C4-2B (cell line): ENCODE measurements around the gene PPP1R14C.

Experiments
- H3K27ac ChIP-seq: fragments of 450-650 bp; 2 replicates; pipeline ENCODE4 v1.5.1; 2017
- CTCF ChIP-seq: fragments of 450-650 bp; conservative IDR thresholded peaks from 2 replicates; pipeline ENCODE4 v1.5.1; 2017; ENCODE audit warnings: mild to moderate bottlenecking
- ZFX ChIP-seq: fragments of 450-650 bp; IDR thresholded peaks from 2 replicates; pipeline ENCODE4 v1.6.1; 2017

The PPP1R14C gene

DNA sequence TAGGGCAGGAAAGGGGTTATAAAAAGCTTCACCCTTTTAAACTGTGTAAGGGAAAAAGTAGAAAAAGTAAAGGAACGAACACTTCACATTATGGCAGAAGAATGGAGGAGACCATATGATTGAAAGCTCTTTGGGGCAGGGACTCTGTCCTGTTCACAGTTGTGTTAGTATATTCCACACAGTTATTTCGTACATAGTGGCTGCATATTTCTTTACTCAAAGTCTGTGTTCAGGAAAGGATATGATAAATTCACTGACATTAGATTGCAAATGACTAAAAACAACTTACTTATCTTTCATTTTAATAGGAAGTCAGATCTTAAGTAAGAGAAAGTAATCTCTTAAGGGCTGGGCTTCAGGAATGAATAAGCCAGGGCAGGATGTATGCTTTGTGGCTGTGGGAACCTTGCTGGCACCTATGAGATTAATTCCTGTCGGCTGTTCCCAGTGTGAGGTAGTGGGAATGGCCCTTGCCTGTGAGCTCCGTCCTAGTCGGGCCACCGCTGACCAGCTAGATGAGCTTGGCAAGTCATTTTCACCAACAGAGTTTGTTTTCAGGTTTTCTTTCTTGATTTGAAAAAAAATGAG lies 11.2 kb downstream of the PPP1R14C start:
- TF ChIP-seq ZFX (no peak), CTCF (no peak)
- no peak overlapping the region for H3K27ac ChIP-seq

DNA sequence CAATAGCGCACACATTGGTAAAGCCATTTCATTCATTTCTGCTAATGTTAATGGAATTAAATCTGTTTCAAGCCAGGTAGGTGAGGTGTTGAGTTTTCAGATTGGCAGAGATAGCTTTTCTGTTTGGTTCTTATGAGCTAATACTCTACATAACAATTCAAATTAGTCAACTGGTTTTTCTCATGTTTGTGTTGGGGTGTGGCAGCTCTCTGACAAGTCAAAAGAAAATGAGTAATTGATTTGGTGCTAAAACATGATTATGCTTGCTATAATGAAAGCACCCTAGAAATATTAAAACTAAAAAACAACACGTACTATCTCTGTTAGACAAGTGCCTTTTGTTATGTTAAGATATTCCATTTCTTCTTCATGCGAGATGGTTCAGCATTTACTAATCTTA lies 13.6 kb downstream of the PPP1R14C start:
- H3K27ac ChIP-seq: no peak overlapping the region
- TF ChIP-seq ZFX: no peak
- TF ChIP-seq CTCF: no peak

GRCh38 chr6:150157081-150157480 lies 14.2 kb downstream of the PPP1R14C start:
- no peak for TF ChIP-seq ZFX
- TF ChIP-seq CTCF: no peak
- no peak overlapping the region for H3K27ac ChIP-seq

GRCh38 chr6:150159757-150160156 lies 16.9 kb downstream of the PPP1R14C start:
- H3K27ac ChIP-seq: no peak overlapping the region
- no peak for TF ChIP-seq ZFX
- TF ChIP-seq CTCF: no peak

- no peak for TF ChIP-seq ZFX
- TF ChIP-seq CTCF: no peak
- H3K27ac ChIP-seq: no peak overlapping the region
Observed at GRCh38 chr6:150163970-150164369, 21.1 kb downstream of the PPP1R14C start.

DNA sequence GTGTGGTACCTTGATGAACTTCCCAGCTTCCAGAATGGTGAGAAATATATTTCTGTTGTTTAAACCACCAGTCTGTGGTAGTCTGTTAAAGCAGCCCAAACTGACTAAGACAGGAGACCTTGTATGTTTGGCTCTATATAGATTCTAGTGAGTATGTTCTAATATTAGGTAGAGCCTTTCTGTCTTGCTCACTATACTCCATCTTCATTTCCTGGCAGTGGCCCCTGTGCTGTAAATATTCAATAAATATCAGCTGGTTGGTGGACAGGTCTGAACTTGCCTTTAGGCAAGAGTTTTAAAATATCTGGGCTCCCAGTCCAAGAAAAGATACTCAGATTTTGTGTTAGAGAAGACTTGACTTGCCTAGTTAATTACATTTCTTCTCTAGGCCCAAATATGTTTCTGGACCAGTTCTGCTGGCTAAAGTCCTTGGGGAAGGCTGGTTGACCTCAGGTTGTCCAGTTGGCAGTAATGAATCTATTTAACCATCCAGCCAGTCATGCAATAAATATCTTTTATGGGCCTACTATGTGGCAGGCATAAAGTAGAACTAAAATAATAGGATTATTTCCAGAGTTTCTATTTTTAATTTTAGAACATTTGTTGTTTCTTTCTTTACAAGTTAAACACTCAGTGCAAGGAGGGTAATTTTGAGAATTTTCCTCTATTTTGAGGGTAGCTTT lies 22.3 kb downstream of the PPP1R14C start:
- TF ChIP-seq CTCF (no peak), ZFX (no peak)
- no peak overlapping the region for H3K27ac ChIP-seq

DNA sequence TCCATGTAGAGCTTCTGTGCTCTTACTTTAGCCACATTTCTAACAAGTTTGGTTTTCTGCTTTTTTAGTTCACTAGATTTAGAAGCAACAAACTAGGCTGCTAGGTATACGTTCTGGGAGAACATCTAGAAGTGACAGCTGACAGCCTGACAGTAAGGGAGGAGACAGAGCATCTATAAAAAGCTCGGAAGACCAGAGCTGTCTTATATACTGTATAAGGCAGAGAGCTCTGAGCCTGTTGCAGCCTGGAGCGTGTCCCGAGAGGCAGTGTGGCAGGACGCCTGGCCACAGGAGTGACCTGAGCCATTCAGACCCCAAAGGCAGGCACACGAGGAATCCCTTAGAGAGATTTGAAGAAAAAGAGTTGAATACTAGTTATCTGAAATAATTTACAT lies 24.6 kb downstream of the PPP1R14C start:
- no peak for TF ChIP-seq ZFX
- no peak for TF ChIP-seq CTCF
- no peak overlapping the region for H3K27ac ChIP-seq
